Loucy (cell line): ENCODE results near the gene MT1E.

Experiments used
- EZH2phosphoT487 ChIP-seq: fragments of 200-600 bp; IDR thresholded peaks from 2 replicates; pipeline ENCODE4 v1.6.1; 2018; ENCODE audit warnings: antibody characterized with exemption, mild to moderate bottlenecking, moderate library complexity, borderline replicate concordance
- TF ChIP-seq, protein P1 (sequence below): fragments of 200-600 bp; sonication (generic); conservative IDR thresholded peaks from 2 replicates; pipeline ENCODE4 v1.5.1; 2014; ENCODE audit warnings: mild to moderate bottlenecking, antibody characterized with exemption, low read length

DNA sequence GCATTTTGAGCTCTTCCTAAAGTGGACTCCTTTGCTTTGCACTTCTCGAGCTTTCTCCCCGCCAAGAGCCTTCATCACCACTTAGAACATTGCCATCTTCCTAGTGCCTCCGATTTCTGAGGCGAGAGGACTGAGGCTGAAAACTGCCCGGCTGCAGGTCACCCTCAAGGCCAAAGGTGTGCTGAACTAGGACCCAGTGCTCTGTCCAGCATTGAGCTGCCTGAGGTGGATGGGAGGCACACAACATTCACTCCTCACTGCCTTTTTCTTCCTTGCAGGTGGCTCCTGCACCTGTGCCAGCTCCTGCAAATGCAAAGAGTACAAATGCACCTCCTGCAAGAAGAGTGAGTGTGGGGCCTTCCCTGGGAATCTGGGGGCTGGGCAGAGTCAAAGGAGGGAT is 18.3 kb downstream of the MT1E start:
- TF ChIP-seq, protein P1, sequence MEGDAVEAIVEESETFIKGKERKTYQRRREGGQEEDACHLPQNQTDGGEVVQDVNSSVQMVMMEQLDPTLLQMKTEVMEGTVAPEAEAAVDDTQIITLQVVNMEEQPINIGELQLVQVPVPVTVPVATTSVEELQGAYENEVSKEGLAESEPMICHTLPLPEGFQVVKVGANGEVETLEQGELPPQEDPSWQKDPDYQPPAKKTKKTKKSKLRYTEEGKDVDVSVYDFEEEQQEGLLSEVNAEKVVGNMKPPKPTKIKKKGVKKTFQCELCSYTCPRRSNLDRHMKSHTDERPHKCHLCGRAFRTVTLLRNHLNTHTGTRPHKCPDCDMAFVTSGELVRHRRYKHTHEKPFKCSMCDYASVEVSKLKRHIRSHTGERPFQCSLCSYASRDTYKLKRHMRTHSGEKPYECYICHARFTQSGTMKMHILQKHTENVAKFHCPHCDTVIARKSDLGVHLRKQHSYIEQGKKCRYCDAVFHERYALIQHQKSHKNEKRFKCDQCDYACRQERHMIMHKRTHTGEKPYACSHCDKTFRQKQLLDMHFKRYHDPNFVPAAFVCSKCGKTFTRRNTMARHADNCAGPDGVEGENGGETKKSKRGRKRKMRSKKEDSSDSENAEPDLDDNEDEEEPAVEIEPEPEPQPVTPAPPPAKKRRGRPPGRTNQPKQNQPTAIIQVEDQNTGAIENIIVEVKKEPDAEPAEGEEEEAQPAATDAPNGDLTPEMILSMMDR, result no peak
- no peak for TF ChIP-seq EZH2phosphoT487
